ENCODE results near the gene GSK3A. TPM values are rescaled to one million over a fixed set of nuclear protein-coding genes. Genes with fewer than 3 reads are reported as not detected.

The GSK3A gene
- total and polyA plus RNA-seq, 7 donors = 48.7 to 117 (median 64.8) TPM

GRCh38 chr19:42253245-42254088 is 11.1 kb upstream of the GSK3A start:
- no peak for TF ChIP-seq CTCF (IDR thresholded peaks at IDR 0.05)
- DNase-seq (peak; percentile 68 to 80), ATAC-seq (peak; percentile 13 to 28 (median 17))
- intact Hi-C loops (cut with DNase I) = no loop called here
- 2 to 4% (median 3%) methylated on average over 33 to 71 of the region's 71 CpGs for WGBS, 3 donors
- Histone ChIP-seq H3K4me3 (peak overlapping the region; percentile 95), H3K4me1 (peaks cover 19% of the 10 kb centered on the region), H3K9me3 (no peaks in the 10 kb centered on the region), H3K27me3 (ENCODE audit: insufficient read depth in 3 of 3, low read length in 2 of 3) (peaks cover 0 to 4% (median 0%) of the 10 kb centered on the region in 3 donors), H3K36me3 (ENCODE audit: insufficient read depth in 1 of 2, low read depth in 1 of 2) (no peaks in the 10 kb centered on the region), H3K27ac (peak overlapping the region; percentile 92)

GRCh38 chr19:42252365-42253244 is 10.2 kb upstream of the GSK3A start:
- peaks cover 19% of the 10 kb centered on the region for H3K4me1 ChIP-seq

GRCh38 chr19:42251572-42252358 is 9.4 kb upstream of the GSK3A start:
- Histone ChIP-seq H3K27me3 (ENCODE audit: insufficient read depth in 3 of 3, low read length in 2 of 3) (peaks cover 0 to 4% (median 0%) of the 10 kb centered on the region in 3 donors), H3K9me3 (no peaks in the 10 kb centered on the region), H3K4me1 (peaks cover 19% of the 10 kb centered on the region), H3K4me3 (peak overlapping the region; percentile 95), H3K36me3 (ENCODE audit: insufficient read depth in 1 of 2, low read depth in 1 of 2) (no peaks in the 10 kb centered on the region), H3K27ac (peak overlapping the region; percentile 92)
- intact Hi-C loops (cut with DNase I) = no loop called here
- ATAC-seq (no peak), DNase-seq (no peak)
- 69 to 88% (median 82%) methylated on average over 4 of the region's 4 CpGs for WGBS, 3 donors
- TF ChIP-seq CTCF (IDR thresholded peaks at IDR 0.05) = no peak

More at GRCh38 chr19:42252365-42253244, 10.2 kb upstream of the GSK3A start:
- Histone ChIP-seq H3K4me3 (peak overlapping the region; percentile 95), H3K27me3 (ENCODE audit: insufficient read depth in 3 of 3, low read length in 2 of 3) (peaks cover 0 to 4% (median 0%) of the 10 kb centered on the region in 3 donors), H3K36me3 (ENCODE audit: insufficient read depth in 1 of 2, low read depth in 1 of 2) (no peaks in the 10 kb centered on the region), H3K9me3 (no peaks in the 10 kb centered on the region), H3K27ac (peak overlapping the region; percentile 92)
- no peak for DNase-seq
- peak in 2 of 4 donors; percentile 21 to 28 for ATAC-seq
- 2 to 6% (median 4%) methylated on average over 27 of the region's 27 CpGs for WGBS, 3 donors
- TF ChIP-seq CTCF (IDR thresholded peaks at IDR 0.05) = no peak
- intact Hi-C loops (cut with DNase I) = no loop called here

GRCh38 chr19:42250666-42251531 is 8.5 kb upstream of the GSK3A start:
- Histone ChIP-seq H3K36me3 (ENCODE audit: insufficient read depth in 1 of 2, low read depth in 1 of 2) (no peaks in the 10 kb centered on the region), H3K4me1 (peaks cover 25% of the 10 kb centered on the region), H3K27me3 (ENCODE audit: insufficient read depth in 3 of 3, low read length in 2 of 3) (peaks cover 0 to 4% (median 0%) of the 10 kb centered on the region in 3 donors), H3K27ac (peak overlapping the region; percentile 58), H3K9me3 (no peaks in the 10 kb centered on the region), H3K4me3 (peak overlapping the region; percentile 36)
- DNase-seq (no peak), ATAC-seq (no peak)
- 12 to 20% (median 18%) methylated on average over 16 to 19 of the region's 19 CpGs for WGBS, 3 donors
- TF ChIP-seq CTCF (IDR thresholded peaks at IDR 0.05) = no peak
- intact Hi-C loops (cut with DNase I) = no loop called here
